GM12878 (cell line): ENCODE data around the gene GPR173. TPM values are rescaled to one million over a fixed set of nuclear protein-coding genes. Genes with fewer than 3 reads are reported as not detected.

Experiments used
- ATAC-seq: fragments of 200-7000 bp; cut with Tn5 transposase; 3 replicates; pipeline ENCODE4 v1.9.1; 2020; ENCODE audit warnings: mild to moderate bottlenecking, moderate library complexity
- BruUV-seq: library from RNA; stranded (reverse); fragments of 400-500 nt; replicated peaks from 2 replicates; lab custom pipeline; 2021; lab: Mats Ljungman, UMichigan
- CTCF ChIA-PET: fragments of 300-600 bp; sonication (Branson Sonifier 250); formaldehyde crosslinking; extraction: SDS; loops from one replicate; lab custom pipeline; 2021; ENCODE audit warnings: inconsistent platforms; lab: Yijun Ruan, JAX
- POLR2A ChIA-PET: fragments of 350-600 bp; formaldehyde crosslinking; extraction: SDS; loops from one replicate; lab custom pipeline; 2021; ENCODE audit warnings: inconsistent platforms; lab: Charles Lee
- RAD21 ChIA-PET: fragments of 300-600 bp; sonication (Branson Sonifier 250); formaldehyde crosslinking; loops from one replicate; lab custom pipeline; 2023; ENCODE audit warnings: antibody characterized with exemption; ENCODE audit not compliant: unreplicated experiment; lab: Charles Lee
- SMC1A ChIA-PET: fragments of 300-600 bp; sonication (Branson Sonifier 250); formaldehyde crosslinking; loops from one replicate; lab custom pipeline; 2023; ENCODE audit not compliant: unreplicated experiment, uncharacterized antibody; lab: Charles Lee
- DNase-seq: peaks from one replicate; pipeline ENCODE4 v3.0.0-alpha.2; 2011; ENCODE audit warnings: low read depth, low spot score
- FAIRE-seq: peaks from 3 replicates; lab custom pipeline; 2011; peaks lifted over from hg19 to GRCh38; lab: Jason Lieb, UNC
- H2AFZ ChIP-seq: 2 replicates; pipeline ENCODE4 v1.6.0; 2011; ENCODE audit warnings: low read depth, low read length, control low read depth; ENCODE audit not compliant: control insufficient read depth
- H3K27ac ChIP-seq: 2 replicates; pipeline ENCODE4 v1.5.1; 2011; ENCODE audit warnings: control low read depth; ENCODE audit not compliant: control insufficient read depth, insufficient read depth
- H3K27me3 ChIP-seq, 2 experiments: replicated peaks in 1 of 2; 2 replicates each; pipeline versions ENCODE4 v1.6.0 to v1.6.1; 2011; ENCODE audit warnings: low read length in 1 of 2; ENCODE audit not compliant: control insufficient read depth in 2 of 2, insufficient read depth in 2 of 2
- H3K36me3 ChIP-seq, 2 experiments: 2 replicates each; pipeline ENCODE4 v1.5.1; 2011; ENCODE audit warnings: low read length in 1 of 2; ENCODE audit not compliant: control insufficient read depth in 2 of 2, insufficient read depth in 2 of 2
- H3K4me1 ChIP-seq: 2 replicates; pipeline ENCODE4 v1.6.1; 2011; ENCODE audit warnings: mild to moderate bottlenecking, low read length, moderate library complexity, mixed read lengths; ENCODE audit not compliant: control insufficient read depth, insufficient read depth
- H3K4me2 ChIP-seq: 2 replicates; pipeline ENCODE4 v1.6.0; 2011; ENCODE audit warnings: control low read depth; ENCODE audit not compliant: control insufficient read depth, insufficient read depth
- H3K4me3 ChIP-seq: fragments of 200-600 bp; sonication (generic); 2 replicates; pipeline ENCODE4 v1.5.1; 2016
- H3K79me2 ChIP-seq: 2 replicates; pipeline ENCODE4 v1.6.0; 2011; ENCODE audit warnings: low read length; ENCODE audit not compliant: control insufficient read depth, insufficient read depth
- H3K9ac ChIP-seq: 2 replicates; pipeline ENCODE4 v1.8.0; 2011; ENCODE audit warnings: low read length, control low read depth, mixed read lengths; ENCODE audit not compliant: control insufficient read depth, insufficient read depth
- H3K9me3 ChIP-seq: replicated peaks from 3 replicates; pipeline ENCODE4 v1.5.1; 2011; ENCODE audit warnings: mild to moderate bottlenecking, low read length; ENCODE audit not compliant: control insufficient read depth, insufficient read depth
- H4K20me1 ChIP-seq: 2 replicates; pipeline ENCODE4 v1.6.0; 2011; ENCODE audit not compliant: control insufficient read depth, insufficient read depth
- BCL11A ChIP-seq: IDR thresholded peaks from 2 replicates; pipeline ENCODE4 v1.6.1; 2011; ENCODE audit warnings: low read depth, low read length
- E2F8 ChIP-seq: fragments of 450-650 bp; IDR thresholded peaks from 2 replicates; pipeline ENCODE4 v1.6.1; 2018; ENCODE audit warnings: mild to moderate bottlenecking, low read depth, moderate library complexity; ENCODE audit not compliant: partially characterized antibody
- ESRRA ChIP-seq: IDR thresholded peaks from 2 replicates; pipeline ENCODE4 v1.6.1; 2012; ENCODE audit warnings: mild to moderate bottlenecking, low read length, improper control_type of control experiment
- MTA2 ChIP-seq: fragments of 450-650 bp; IDR thresholded peaks from 2 replicates; pipeline ENCODE4 v1.6.1; 2016; ENCODE audit warnings: low read depth, mild to moderate bottlenecking, moderate library complexity
- PAX8 ChIP-seq: fragments of 450-650 bp; IDR thresholded peaks from 2 replicates; pipeline ENCODE4 v1.6.1; 2017; ENCODE audit warnings: mild to moderate bottlenecking, moderate library complexity
- RAD21 ChIP-seq: IDR thresholded peaks from 2 replicates; pipeline ENCODE4 v1.6.1; 2011; ENCODE audit warnings: mild to moderate bottlenecking, low read depth, low read length, moderate library complexity; ENCODE audit not compliant: insufficient read depth
- SMARCA5 ChIP-seq: fragments of 450-650 bp; IDR thresholded peaks from 2 replicates; pipeline ENCODE4 v1.6.1; 2017; ENCODE audit warnings: mild to moderate bottlenecking
- TCF3 ChIP-seq: IDR thresholded peaks from 2 replicates; pipeline ENCODE4 v1.6.1; 2012; ENCODE audit warnings: low read depth, mild to moderate bottlenecking, low read length, borderline replicate concordance; ENCODE audit not compliant: insufficient read depth
- YY1 ChIP-seq: IDR thresholded peaks from 2 replicates; pipeline ENCODE4 v1.6.1; 2011; ENCODE audit warnings: low read depth, mild to moderate bottlenecking, low read length
- ZNF217 ChIP-seq: fragments of 450-650 bp; IDR thresholded peaks from 2 replicates; pipeline ENCODE4 v1.6.1; 2017; ENCODE audit warnings: antibody characterized with exemption, mild to moderate bottlenecking
- ZNF592 ChIP-seq: fragments of 450-650 bp; IDR thresholded peaks from 2 replicates; pipeline ENCODE4 v1.6.1; 2017; ENCODE audit warnings: mild to moderate bottlenecking, moderate library complexity
- WGBS: methylation state at CpG from one replicate; pipeline ENCODE4 v1.1.6; 2016; ENCODE audit warnings: low lambda C conversion rate; ENCODE audit not compliant: insufficient replicate concordance, insufficient coverage; ENCODE audit errors: missing lambda C conversion rate; 5-methylcytosine and 5-hydroxymethylcytosine counted together
- in situ Hi-C: fragments of 300-500 bp; cut with MboI; formaldehyde crosslinking; loops from 9 replicates; pipeline ENCODE4 v1.14.3; 2018; ENCODE audit warnings: mixed read lengths
- intact Hi-C: fragments of 100-400 bp; cut with micrococcal nuclease; formaldehyde crosslinking; loops from one replicate; pipeline ENCODE4 v1.14.2; 2022; ENCODE audit not compliant: unreplicated experiment
- polyA plus RNA-seq, 11 experiments: library from polyadenylated mRNA; depleted of rRNA in 4 of 11; unstranded in 6 of 11; stranded (reverse) in 5 of 11; fragments of >200 nt; fragmentation: Nextera tagmentation in 4 of 11; fragmentation: Illumina TruSeq in 1 of 11; extraction: Ambion mirVana in 4 of 11; extraction: Trizol in 1 of 11; gene quantifications; 1 replicate in 1 of 11; 2 replicates in 10 of 11; pipeline versions ENCODE4 v1.2.1 to v1.2.3, GENCODE V29; 2011 to 2016; ENCODE audit warnings: inconsistent platforms in 2 of 11, missing spikeins in 2 of 11, low read depth in 1 of 11
- total RNA-seq, 4 experiments: library from RNA; depleted of rRNA in 3 of 4; stranded (reverse); fragments of >200 nt in 3 of 4; fragmentation: Illumina TruSeq in 1 of 4; extraction: Trizol in 1 of 4; gene quantifications; 2 replicates each; pipeline versions ENCODE4 v1.2.1 to v1.2.3, GENCODE V29; 2013 to 2021
- TF ChIP-seq, protein P1 (sequence below): IDR thresholded peaks from 2 replicates; pipeline ENCODE4 v1.6.1; 2012; ENCODE audit warnings: mild to moderate bottlenecking, low read depth, low read length

GPR173 gene
- total and polyA plus RNA-seq, 10 of the 15 experiments (the other 5 are each of a cell fraction or from before 2014, with no cell fraction given): 0.04 to 0.24 (median 0.12) TPM; not detected in 4

GRCh38 chrX:53004038-53004437 lies 44.6 kb upstream of the GPR173 start:
- Histone ChIP-seq H3K9ac (no peak overlapping the region), H3K27me3 (no peaks in the 10 kb centered on the region), H3K4me1 (no peaks in the 10 kb centered on the region), H3K9me3 (no peaks in the 10 kb centered on the region; the same call in 2 of the 3 replicates), H3K27ac (no peak overlapping the region), H3K79me2 (no peaks in the 10 kb centered on the region), H3K4me3 (no peak overlapping the region), H3K36me3 (no peaks in the 10 kb centered on the region), H2AFZ (no peak overlapping the region), H3K4me2 (no peak overlapping the region), H4K20me1 (no peaks in the 10 kb centered on the region)
- ChIA-PET RAD21 (interaction anchor here (0.7 kb wide), 1 partner anchor 69 kb away, joined by 3 read pairs; no protein-coding TSS in a partner anchor), POLR2A (interaction anchor here (1.2 kb wide), 1 partner anchor 9 kb away, joined by 3 read pairs; no protein-coding TSS in a partner anchor), SMC1A (no interaction called here), CTCF (interaction anchor here (1.0 kb wide), 1 partner anchor 9 kb away, joined by 3 read pairs; no protein-coding TSS in a partner anchor)
- BruUV-seq: no TSS peak
- WGBS: 19% methylated on average over 4 of the region's 4 CpGs
- intact Hi-C loops (no loop called here), in situ Hi-C loops (no loop called here)
- DNase-seq (no peak), ATAC-seq (no peak), FAIRE-seq (no peak)
- TF ChIP-seq RAD21 (no peak), E2F8 (no peak), MTA2 (no peak), ZNF592 (no peak), YY1 (no peak), ESRRA (no peak), PAX8 (no peak), BCL11A (no peak), TCF3 (no peak), ZNF217 (no peak), SMARCA5 (no peak)
- TF ChIP-seq, protein P1, sequence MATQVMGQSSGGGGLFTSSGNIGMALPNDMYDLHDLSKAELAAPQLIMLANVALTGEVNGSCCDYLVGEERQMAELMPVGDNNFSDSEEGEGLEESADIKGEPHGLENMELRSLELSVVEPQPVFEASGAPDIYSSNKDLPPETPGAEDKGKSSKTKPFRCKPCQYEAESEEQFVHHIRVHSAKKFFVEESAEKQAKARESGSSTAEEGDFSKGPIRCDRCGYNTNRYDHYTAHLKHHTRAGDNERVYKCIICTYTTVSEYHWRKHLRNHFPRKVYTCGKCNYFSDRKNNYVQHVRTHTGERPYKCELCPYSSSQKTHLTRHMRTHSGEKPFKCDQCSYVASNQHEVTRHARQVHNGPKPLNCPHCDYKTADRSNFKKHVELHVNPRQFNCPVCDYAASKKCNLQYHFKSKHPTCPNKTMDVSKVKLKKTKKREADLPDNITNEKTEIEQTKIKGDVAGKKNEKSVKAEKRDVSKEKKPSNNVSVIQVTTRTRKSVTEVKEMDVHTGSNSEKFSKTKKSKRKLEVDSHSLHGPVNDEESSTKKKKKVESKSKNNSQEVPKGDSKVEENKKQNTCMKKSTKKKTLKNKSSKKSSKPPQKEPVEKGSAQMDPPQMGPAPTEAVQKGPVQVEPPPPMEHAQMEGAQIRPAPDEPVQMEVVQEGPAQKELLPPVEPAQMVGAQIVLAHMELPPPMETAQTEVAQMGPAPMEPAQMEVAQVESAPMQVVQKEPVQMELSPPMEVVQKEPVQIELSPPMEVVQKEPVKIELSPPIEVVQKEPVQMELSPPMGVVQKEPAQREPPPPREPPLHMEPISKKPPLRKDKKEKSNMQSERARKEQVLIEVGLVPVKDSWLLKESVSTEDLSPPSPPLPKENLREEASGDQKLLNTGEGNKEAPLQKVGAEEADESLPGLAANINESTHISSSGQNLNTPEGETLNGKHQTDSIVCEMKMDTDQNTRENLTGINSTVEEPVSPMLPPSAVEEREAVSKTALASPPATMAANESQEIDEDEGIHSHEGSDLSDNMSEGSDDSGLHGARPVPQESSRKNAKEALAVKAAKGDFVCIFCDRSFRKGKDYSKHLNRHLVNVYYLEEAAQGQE: no peak
